ENCODE measurements around the gene LRFN5. TPM values are rescaled to one million over a fixed set of nuclear protein-coding genes. Genes with fewer than 3 reads are reported as not detected.
A peak's percentile ranks its signal among the peaks of the same experiment; 100 is the strongest.

LRFN5 gene
- total and polyA plus RNA-seq, 7 experiments from 2014 or later = not detected

- DNase-seq (no peak), ATAC-seq (no peak)
- peaks cover 0 to 4% (median 0%) of the 10 kb centered on the region in 11 donors for H3K9me3 Mint-ChIP-seq
- CTCF ChIA-PET = no interaction called here
- no peak overlapping the region for H3K4me3 ChIP-seq (ENCODE audit: low read length)
- peaks cover 78 to 83% (median 78%) of the 10 kb centered on the region in 5 donors for H3K27me3 Mint-ChIP-seq
- H3K27ac Mint-ChIP-seq = peak overlapping the region in 1 of 9 donors; percentile 42
- no peaks in the 10 kb centered on the region for H3K36me3 ChIP-seq (ENCODE audit: control insufficient read depth in 2 of 3, insufficient read depth in 3 of 3, low read length in 3 of 3)
- no peak overlapping the region for H3K27ac ChIP-seq (ENCODE audit: low read depth, low read length)
- H3K36me3 Mint-ChIP-seq = peaks cover 0 to 5% (median 0%) of the 10 kb centered on the region in 5 donors
- peaks cover 10 to 50% (median 39%) of the 10 kb centered on the region in 7 donors for H3K4me1 Mint-ChIP-seq
- POLR2A ChIA-PET = no interaction called here
- H3K4me3 Mint-ChIP-seq = peak overlapping the region; percentile 41 to 81 (median 71)
- no peaks in the 10 kb centered on the region for H3K9me3 ChIP-seq (ENCODE audit: control insufficient read depth in 2 of 3, low read length in 3 of 3)
- H3K4me1 ChIP-seq (ENCODE audit: control insufficient read depth in 2 of 2, insufficient read depth in 2 of 2, low read length in 2 of 2) = peaks cover 0 to 19% of the 10 kb centered on the region in 2 donors
- H3K27me3 ChIP-seq (ENCODE audit: control insufficient read depth in 2 of 2, insufficient read depth in 2 of 2, low read length in 2 of 2) = peaks cover 0 to 13% of the 10 kb centered on the region in 2 donors
- intact Hi-C loops (cut with micrococcal nuclease) = loop anchor here in 1 of 2 donors (10.0 kb wide), 1 partner anchor 1623 kb away; no protein-coding TSS in a partner anchor
These were observed 1.4 kb downstream of the LRFN5 start for GRCh38 chr14:41607966-41608663.

GRCh38 chr14:41608681-41609390 lies 2.2 kb downstream of the LRFN5 start:
- Histone ChIP-seq H3K36me3 (ENCODE audit: control insufficient read depth in 2 of 3, insufficient read depth in 3 of 3, low read length in 3 of 3) (no peaks in the 10 kb centered on the region), H3K27me3 (ENCODE audit: control insufficient read depth in 2 of 2, insufficient read depth in 2 of 2, low read length in 2 of 2) (peaks cover 0 to 13% of the 10 kb centered on the region in 2 donors), H3K4me1 (ENCODE audit: control insufficient read depth in 2 of 2, insufficient read depth in 2 of 2, low read length in 2 of 2) (peaks cover 0 to 19% of the 10 kb centered on the region in 2 donors), H3K9me3 (ENCODE audit: control insufficient read depth in 2 of 3, low read length in 3 of 3) (no peaks in the 10 kb centered on the region), H3K27ac (ENCODE audit: low read depth, low read length) (no peak overlapping the region), H3K4me3 (ENCODE audit: low read length) (no peak overlapping the region)
- no peak for ATAC-seq
- no peak for DNase-seq
- POLR2A ChIA-PET = no interaction called here
- peaks cover 74 to 81% (median 77%) of the 10 kb centered on the region in 5 donors for H3K27me3 Mint-ChIP-seq
- CTCF ChIA-PET = no interaction called here
- H3K4me3 Mint-ChIP-seq = peak overlapping the region in 7 of 10 donors; percentile 45 to 81 (median 75)
- H3K9me3 Mint-ChIP-seq = peaks cover 0 to 4% (median 0%) of the 10 kb centered on the region in 11 donors
- H3K4me1 Mint-ChIP-seq = peaks cover 10 to 50% (median 39%) of the 10 kb centered on the region in 7 donors
- H3K27ac Mint-ChIP-seq = no peak overlapping the region
- intact Hi-C loops (cut with micrococcal nuclease) = loop anchor here in 1 of 2 donors (10.0 kb wide), 1 partner anchor 1624 kb away; no protein-coding TSS in a partner anchor
- H3K36me3 Mint-ChIP-seq = peaks cover 0 to 5% (median 0%) of the 10 kb centered on the region in 5 donors

- no peak for ATAC-seq
- peaks cover 10 to 45% (median 31%) of the 10 kb centered on the region in 7 donors for H3K4me1 Mint-ChIP-seq
- no peak overlapping the region for H3K4me3 ChIP-seq (ENCODE audit: low read length)
- no peak for DNase-seq
- H3K4me3 Mint-ChIP-seq = peak overlapping the region in 3 of 10 donors; percentile 15 to 22 (median 17)
- H3K36me3 ChIP-seq (ENCODE audit: control insufficient read depth in 2 of 3, insufficient read depth in 3 of 3, low read length in 3 of 3) = no peaks in the 10 kb centered on the region
- peaks cover 0 to 19% of the 10 kb centered on the region in 2 donors for H3K4me1 ChIP-seq (ENCODE audit: control insufficient read depth in 2 of 2, insufficient read depth in 2 of 2, low read length in 2 of 2)
- H3K27me3 ChIP-seq (ENCODE audit: control insufficient read depth in 2 of 2, insufficient read depth in 2 of 2, low read length in 2 of 2) = peaks cover 0 to 13% of the 10 kb centered on the region in 2 donors
- intact Hi-C loops (cut with micrococcal nuclease) = loop anchor here in 1 of 2 donors (10.0 kb wide), 1 partner anchor 1625 kb away; no protein-coding TSS in a partner anchor
- ChIA-PET POLR2A (no interaction called here), CTCF (no interaction called here)
- peaks cover 65 to 77% (median 71%) of the 10 kb centered on the region in 5 donors for H3K27me3 Mint-ChIP-seq
- H3K27ac Mint-ChIP-seq = no peak overlapping the region
- H3K27ac ChIP-seq (ENCODE audit: low read depth, low read length) = no peak overlapping the region
- H3K36me3 Mint-ChIP-seq = peaks cover 0 to 5% (median 0%) of the 10 kb centered on the region in 5 donors
- peaks cover 0 to 4% (median 0%) of the 10 kb centered on the region in 11 donors for H3K9me3 Mint-ChIP-seq
- H3K9me3 ChIP-seq (ENCODE audit: control insufficient read depth in 2 of 3, low read length in 3 of 3) = no peaks in the 10 kb centered on the region
These were observed 3.1 kb downstream of the LRFN5 start for GRCh38 chr14:41609704-41610183.

GRCh38 chr14:41615011-41615595 lies 8.4 kb downstream of the LRFN5 start:
- intact Hi-C loops (cut with micrococcal nuclease) = no loop called here
- H3K27ac Mint-ChIP-seq = no peak overlapping the region
- no peak for DNase-seq
- H3K27ac ChIP-seq (ENCODE audit: low read depth, low read length) = no peak overlapping the region
- POLR2A ChIA-PET = no interaction called here
- no peaks in the 10 kb centered on the region for H3K36me3 ChIP-seq (ENCODE audit: control insufficient read depth in 2 of 3, insufficient read depth in 3 of 3, low read length in 3 of 3)
- CTCF ChIA-PET = no interaction called here
- ATAC-seq = no peak
- peaks cover 0 to 4% (median 0%) of the 10 kb centered on the region in 11 donors for H3K9me3 Mint-ChIP-seq
- peaks cover 16 to 35% (median 30%) of the 10 kb centered on the region in 5 donors for H3K27me3 Mint-ChIP-seq
- H3K4me3 Mint-ChIP-seq = no peak overlapping the region
- H3K36me3 Mint-ChIP-seq = peaks cover 0 to 3% (median 0%) of the 10 kb centered on the region in 5 donors
- H3K4me1 ChIP-seq (ENCODE audit: control insufficient read depth in 2 of 2, insufficient read depth in 2 of 2, low read length in 2 of 2) = no peaks in the 10 kb centered on the region
- H3K4me3 ChIP-seq (ENCODE audit: low read length) = no peak overlapping the region
- no peaks in the 10 kb centered on the region for H3K27me3 ChIP-seq (ENCODE audit: control insufficient read depth in 2 of 2, insufficient read depth in 2 of 2, low read length in 2 of 2)
- H3K4me1 Mint-ChIP-seq = peaks cover 0 to 4% (median 0%) of the 10 kb centered on the region in 7 donors
- H3K9me3 ChIP-seq (ENCODE audit: control insufficient read depth in 2 of 3, low read length in 3 of 3) = no peaks in the 10 kb centered on the region

- Mint-ChIP-seq H3K4me1 (no peaks in the 10 kb centered on the region), H3K36me3 (no peaks in the 10 kb centered on the region), H3K27ac (no peak overlapping the region), H3K4me3 (no peak overlapping the region), H3K27me3 (peaks cover 0 to 10% (median 0%) of the 10 kb centered on the region in 5 donors), H3K9me3 (no peaks in the 10 kb centered on the region)
- ATAC-seq = no peak
- DNase-seq = no peak
- Histone ChIP-seq H3K9me3 (ENCODE audit: control insufficient read depth in 2 of 3, low read length in 3 of 3) (no peaks in the 10 kb centered on the region), H3K36me3 (ENCODE audit: control insufficient read depth in 2 of 3, insufficient read depth in 3 of 3, low read length in 3 of 3) (no peaks in the 10 kb centered on the region), H3K27ac (ENCODE audit: low read depth, low read length) (no peak overlapping the region), H3K4me3 (ENCODE audit: low read length) (no peak overlapping the region), H3K27me3 (ENCODE audit: control insufficient read depth in 2 of 2, insufficient read depth in 2 of 2, low read length in 2 of 2) (no peaks in the 10 kb centered on the region), H3K4me1 (ENCODE audit: control insufficient read depth in 2 of 2, insufficient read depth in 2 of 2, low read length in 2 of 2) (no peaks in the 10 kb centered on the region)
- intact Hi-C loops (cut with micrococcal nuclease) = loop anchor here in 1 of 2 donors (10.0 kb wide), 1 partner anchor 1901 kb away; no protein-coding TSS in a partner anchor
- POLR2A ChIA-PET = no interaction called here
- CTCF ChIA-PET = no interaction called here
These were observed 17.1 kb downstream of the LRFN5 start for GRCh38 chr14:41623736-41624135.

- no peak overlapping the region for H3K27ac Mint-ChIP-seq
- H3K4me3 Mint-ChIP-seq = no peak overlapping the region
- H3K36me3 Mint-ChIP-seq = no peaks in the 10 kb centered on the region
- Histone ChIP-seq H3K4me1 (ENCODE audit: control insufficient read depth in 2 of 2, insufficient read depth in 2 of 2, low read length in 2 of 2) (no peaks in the 10 kb centered on the region), H3K27me3 (ENCODE audit: control insufficient read depth in 2 of 2, insufficient read depth in 2 of 2, low read length in 2 of 2) (no peaks in the 10 kb centered on the region), H3K36me3 (ENCODE audit: control insufficient read depth in 2 of 3, insufficient read depth in 3 of 3, low read length in 3 of 3) (no peaks in the 10 kb centered on the region), H3K27ac (ENCODE audit: low read depth, low read length) (no peak overlapping the region), H3K9me3 (ENCODE audit: control insufficient read depth in 2 of 3, low read length in 3 of 3) (no peaks in the 10 kb centered on the region), H3K4me3 (ENCODE audit: low read length) (no peak overlapping the region)
- no peaks in the 10 kb centered on the region for H3K4me1 Mint-ChIP-seq
- no peaks in the 10 kb centered on the region for H3K9me3 Mint-ChIP-seq
- CTCF ChIA-PET = no interaction called here
- POLR2A ChIA-PET = no interaction called here
- intact Hi-C loops (cut with micrococcal nuclease) = loop anchor here in 1 of 2 donors (10.0 kb wide), 1 partner anchor 1895 kb away; no protein-coding TSS in a partner anchor
- ATAC-seq = no peak
- DNase-seq = no peak
- H3K27me3 Mint-ChIP-seq = peaks cover 0 to 18% (median 12%) of the 10 kb centered on the region in 5 donors
These were observed 23.2 kb downstream of the LRFN5 start for GRCh38 chr14:41629876-41630275.

Data from naive thymus-derived CD4-positive, alpha-beta T cell (primary cell).